ENCODE results near the gene SORT1. TPM values are rescaled to one million over a fixed set of nuclear protein-coding genes. Genes with fewer than 3 reads are reported as not detected.

The SORT1 gene
- total and polyA plus RNA-seq, 2 of the 13 experiments (the other 11 are each of a cell fraction or from before 2014, with no cell fraction given), result 32.4 to 93.0 TPM

GRCh38 chr1:109426281-109427170, 28.8 kb upstream of the SORT1 start, which contains the start of gene PSMA5 (continued):
- TF ChIP-seq BCL6 (CRISPR knock-in tag; IDR thresholded peaks at IDR 0.05) (peak; percentile 6; the same call in 1 of the 2 replicates), HINFP (CRISPR knock-in tag; IDR thresholded peaks at IDR 0.05; ENCODE audit: low read depth) (peak; percentile 5; the same call in 1 of the 2 replicates), SNAPC4 (CRISPR knock-in tag; IDR thresholded peaks at IDR 0.05) (peak; percentile 82; the same call in 1 of the 2 replicates), CSRNP1 (CRISPR knock-in tag; IDR thresholded peaks at IDR 0.05) (0 out of 2 replicates have a peak, but pooled peaks have one; percentile 35), ZNF362 (CRISPR knock-in tag; IDR thresholded peaks at IDR 0.05; ENCODE audit: borderline replicate concordance) (peak; percentile 33; the same call in 1 of the 2 replicates), ZFP36L1 (CRISPR knock-in tag; IDR thresholded peaks at IDR 0.05) (no peak; the same call in 1 of the 2 replicates), HNRNPLL (IDR thresholded peaks at IDR 0.05; ENCODE audit: low read depth, low read length, poor library complexity, severe bottlenecking) (peak; percentile 88), CC2D1A (CRISPR knock-in tag; IDR thresholded peaks at IDR 0.05) (0 out of 2 replicates have a peak, but pooled peaks have one; percentile 56), ZBTB33 (CRISPR knock-in tag; IDR thresholded peaks at IDR 0.05) (peak; percentile 45; the same call in 1 of the 2 replicates), ZNF878 (CRISPR knock-in tag; IDR thresholded peaks at IDR 0.05) (peak; percentile 40), ARID2 (CRISPR knock-in tag; IDR thresholded peaks at IDR 0.05; ENCODE audit: borderline replicate concordance) (no peak), HMGXB4 (CRISPR knock-in tag; IDR thresholded peaks at IDR 0.05; ENCODE audit: borderline replicate concordance in 1 of 2, low read depth in 1 of 2) (peak in 1 of 2 experiments; percentile 87; a peak in 3 of 4 replicates)
